AG09319 (cell line): ENCODE data around the gene DEAF1.

Source experiments
- DNase-seq: peaks from one replicate; pipeline ENCODE4 v3.0.0-alpha.2; 2010; ENCODE audit warnings: low read depth; ENCODE audit errors: extremely low read depth
- TF ChIP-seq, protein P1 (sequence below): IDR thresholded peaks from 2 replicates; pipeline ENCODE4 v1.5.1; 2011; ENCODE audit warnings: low read depth, mild to moderate bottlenecking, inconsistent platforms, low read length, moderate library complexity

The DEAF1 gene

GRCh38 chr11:665062-665703 lies 29.8 kb downstream of the DEAF1 start:
- no peak for DNase-seq
- TF ChIP-seq, protein P1, sequence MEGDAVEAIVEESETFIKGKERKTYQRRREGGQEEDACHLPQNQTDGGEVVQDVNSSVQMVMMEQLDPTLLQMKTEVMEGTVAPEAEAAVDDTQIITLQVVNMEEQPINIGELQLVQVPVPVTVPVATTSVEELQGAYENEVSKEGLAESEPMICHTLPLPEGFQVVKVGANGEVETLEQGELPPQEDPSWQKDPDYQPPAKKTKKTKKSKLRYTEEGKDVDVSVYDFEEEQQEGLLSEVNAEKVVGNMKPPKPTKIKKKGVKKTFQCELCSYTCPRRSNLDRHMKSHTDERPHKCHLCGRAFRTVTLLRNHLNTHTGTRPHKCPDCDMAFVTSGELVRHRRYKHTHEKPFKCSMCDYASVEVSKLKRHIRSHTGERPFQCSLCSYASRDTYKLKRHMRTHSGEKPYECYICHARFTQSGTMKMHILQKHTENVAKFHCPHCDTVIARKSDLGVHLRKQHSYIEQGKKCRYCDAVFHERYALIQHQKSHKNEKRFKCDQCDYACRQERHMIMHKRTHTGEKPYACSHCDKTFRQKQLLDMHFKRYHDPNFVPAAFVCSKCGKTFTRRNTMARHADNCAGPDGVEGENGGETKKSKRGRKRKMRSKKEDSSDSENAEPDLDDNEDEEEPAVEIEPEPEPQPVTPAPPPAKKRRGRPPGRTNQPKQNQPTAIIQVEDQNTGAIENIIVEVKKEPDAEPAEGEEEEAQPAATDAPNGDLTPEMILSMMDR: no peak

DNA sequence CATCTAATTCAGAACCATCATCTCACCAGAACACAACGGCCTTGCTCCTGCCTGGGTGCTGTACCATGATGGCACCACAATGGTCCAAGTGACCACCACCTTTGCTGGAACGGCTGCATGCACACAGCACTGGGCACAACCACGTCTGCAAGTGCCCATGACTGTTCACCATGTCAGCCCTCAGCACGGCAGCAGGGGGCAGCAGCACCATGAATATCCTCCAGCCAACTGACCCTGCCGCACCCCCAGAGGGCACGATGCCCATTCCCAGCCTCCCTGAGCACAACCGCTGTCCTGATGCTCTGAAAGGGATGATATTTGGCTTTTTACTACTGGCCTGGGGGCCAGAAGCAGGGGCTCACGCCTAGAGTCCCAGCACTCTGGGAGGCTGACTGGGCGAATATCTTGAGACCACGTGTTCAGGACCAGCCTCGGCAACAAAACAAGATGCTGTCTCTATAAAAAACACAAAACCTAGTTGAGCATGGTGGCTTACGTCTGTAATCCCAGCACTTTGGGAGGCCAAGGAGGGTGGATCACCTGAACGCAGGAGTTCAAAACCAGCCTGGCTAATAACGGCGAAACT lies 32.2 kb downstream of the DEAF1 start:
- TF ChIP-seq, protein P1: peak; percentile 78
- no peak for DNase-seq

GRCh38 chr11:660681-661444 lies 34.2 kb downstream of the DEAF1 start:
- DNase-seq: no peak
- TF ChIP-seq, protein P1: no peak

- no peak for DNase-seq
- TF ChIP-seq, protein P1: no peak
Measured at GRCh38 chr11:660281-660680, 34.7 kb downstream of the DEAF1 start.

DNA sequence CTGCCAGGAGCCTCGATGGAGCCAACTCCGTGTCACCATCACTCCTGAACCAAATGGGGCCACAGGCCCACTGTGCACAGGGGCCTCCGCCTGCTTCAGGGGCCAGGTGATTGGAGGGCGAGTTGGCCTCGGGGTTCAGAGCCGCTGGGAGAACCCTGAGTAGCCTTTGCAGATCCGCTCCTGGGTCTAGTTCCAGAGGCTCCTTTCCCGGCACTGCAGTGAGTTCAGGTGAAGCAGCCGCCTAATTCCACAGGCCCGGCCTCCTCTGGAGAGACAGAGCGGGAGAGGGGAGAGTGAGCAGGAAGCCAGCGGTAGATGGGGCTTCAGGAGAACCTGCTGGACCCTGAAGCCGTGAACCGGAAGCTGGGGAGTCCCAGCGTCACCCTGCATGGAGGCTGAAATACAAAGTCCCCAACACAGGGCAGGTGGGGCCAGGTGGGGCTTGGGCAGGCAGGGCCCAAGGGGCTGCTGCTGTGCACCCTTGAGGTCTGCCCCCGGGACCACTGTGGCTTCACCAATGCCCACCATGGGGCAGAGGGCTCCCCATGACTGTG lies 35.4 kb downstream of the DEAF1 start:
- no peak for DNase-seq
- TF ChIP-seq, protein P1: no peak

GRCh38 chr11:657691-658126 lies 37.3 kb downstream of the DEAF1 start:
- TF ChIP-seq, protein P1: no peak
- DNase-seq: no peak

DNA sequence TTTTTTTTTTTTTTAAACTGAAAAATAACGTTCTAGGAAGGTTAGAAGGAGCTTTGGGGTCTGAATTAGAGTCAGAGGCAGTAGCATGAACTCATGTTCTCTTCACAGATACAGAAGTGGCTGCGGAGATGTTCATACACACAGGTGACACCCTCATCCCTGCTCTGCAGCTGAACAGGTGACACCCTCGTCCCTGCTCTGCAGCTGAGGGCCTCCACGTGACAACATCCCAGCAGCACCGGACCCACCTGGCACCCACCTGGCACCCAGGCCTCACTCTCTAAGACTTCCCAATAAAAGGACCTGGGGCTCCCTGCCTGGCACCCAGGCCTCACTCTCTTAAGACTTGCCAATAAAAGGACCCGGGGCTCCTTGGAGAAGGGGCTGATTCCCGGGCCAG lies 38.2 kb downstream of the DEAF1 start:
- TF ChIP-seq, protein P1: no peak
- no peak for DNase-seq
